NCI-H128 (cell line): ENCODE data around the gene EPB41L5.
"Not testable (repeated sequence)": the region's sequence is repeated elsewhere in the genome, so short reads cannot be mapped to it uniquely, and the experiment has no call there.

ENCODE experiments used
- DNase-seq: peaks from one replicate; lab custom pipeline; 2025; ENCODE audit not compliant: unreplicated experiment; lab: John Stamatoyannopoulos, UW

The EPB41L5 gene

GRCh38 chr2:120140866-120141265 is 128.0 kb downstream of the EPB41L5 start:
- DNase-seq, result no peak

GRCh38 chr2:120141300-120142069 is 128.6 kb downstream of the EPB41L5 start:
- no peak for DNase-seq

GRCh38 chr2:120142528-120143219 is 129.8 kb downstream of the EPB41L5 start:
- DNase-seq, result no peak

- no peak for DNase-seq
Observed at GRCh38 chr2:120148229-120148628, 135.4 kb downstream of the EPB41L5 start.

- no peak for DNase-seq
Observed at GRCh38 chr2:120148669-120149068, 135.8 kb downstream of the EPB41L5 start.

DNA sequence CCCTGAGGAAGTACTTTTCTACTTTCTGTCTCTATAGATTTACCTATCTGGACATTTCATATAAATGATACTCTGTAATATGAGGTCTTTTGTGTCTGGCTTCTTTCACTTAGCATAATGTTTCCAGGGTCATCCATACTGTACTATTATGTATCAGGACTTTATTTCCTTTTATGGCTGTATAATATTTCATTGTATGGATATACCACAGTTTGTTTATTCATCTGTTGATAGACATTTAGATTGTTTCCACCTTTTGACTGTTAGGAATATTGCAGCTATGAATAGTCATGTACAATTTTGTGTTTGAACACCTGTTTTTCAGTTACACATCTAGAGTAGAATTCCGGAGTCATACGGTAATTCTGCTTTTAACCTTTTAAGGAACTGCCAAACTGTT is 136.5 kb downstream of the EPB41L5 start:
- no peak for DNase-seq

DNA sequence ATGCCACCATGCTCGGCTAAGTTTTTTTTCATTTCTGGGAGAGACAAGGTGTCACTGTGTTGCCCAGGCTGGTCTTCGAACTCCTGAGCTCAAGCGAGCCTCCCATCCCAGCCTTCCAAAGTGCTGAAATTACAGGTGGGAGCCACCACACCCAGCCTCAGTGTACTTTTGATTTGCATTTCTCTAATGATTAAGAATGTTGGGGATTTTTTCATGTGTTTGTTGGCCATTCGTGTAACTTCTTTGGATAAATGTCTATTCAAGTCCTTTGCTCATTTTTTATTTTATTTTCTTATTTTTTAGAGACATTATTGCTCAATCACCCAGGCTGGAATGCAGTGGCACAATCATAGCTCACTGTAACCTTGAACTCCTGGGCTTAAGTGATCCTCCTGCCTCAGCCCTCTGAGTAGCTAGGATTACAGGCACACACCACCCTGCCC is 137.2 kb downstream of the EPB41L5 start:
- no peak for DNase-seq

DNA sequence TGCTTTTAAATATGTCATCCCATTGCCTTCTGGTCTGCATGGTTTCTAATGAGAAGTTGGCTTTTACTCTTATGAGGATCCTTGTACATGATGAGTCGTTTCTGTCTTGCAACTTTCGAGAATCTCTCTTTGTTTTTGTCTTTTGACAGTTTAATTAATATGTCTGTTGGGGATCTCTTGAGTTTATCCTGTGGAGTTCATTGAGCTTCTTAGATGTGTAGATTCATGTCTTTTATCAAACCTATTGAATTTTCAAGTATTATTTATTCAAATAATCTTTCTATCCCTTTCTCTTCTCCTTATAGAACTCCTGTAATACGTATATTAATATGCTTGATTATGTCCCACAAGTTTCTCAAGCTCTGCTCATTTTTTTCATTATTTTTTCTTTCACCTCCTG is 142.4 kb downstream of the EPB41L5 start:
- no peak for DNase-seq

DNA sequence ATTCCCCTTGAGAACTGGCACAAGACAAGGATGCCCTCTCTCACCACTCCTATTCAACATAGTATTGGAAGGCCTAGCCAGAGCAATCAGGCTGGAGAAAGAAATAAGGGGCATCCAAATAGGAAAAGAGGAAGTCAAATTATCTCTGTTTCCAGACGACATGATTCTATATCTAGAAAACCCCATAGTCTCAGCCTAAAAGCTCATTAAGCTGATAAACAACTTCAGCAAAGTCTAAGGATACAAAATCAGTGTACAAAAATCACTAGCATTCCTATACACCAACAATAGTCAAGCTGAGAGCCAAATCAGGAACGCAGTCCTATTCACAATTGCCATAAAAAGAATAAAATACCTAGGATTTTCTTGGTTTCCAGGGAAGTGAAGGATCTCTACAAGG is 145.8 kb downstream of the EPB41L5 start:
- DNase-seq, result not testable (repeated sequence)

DNA sequence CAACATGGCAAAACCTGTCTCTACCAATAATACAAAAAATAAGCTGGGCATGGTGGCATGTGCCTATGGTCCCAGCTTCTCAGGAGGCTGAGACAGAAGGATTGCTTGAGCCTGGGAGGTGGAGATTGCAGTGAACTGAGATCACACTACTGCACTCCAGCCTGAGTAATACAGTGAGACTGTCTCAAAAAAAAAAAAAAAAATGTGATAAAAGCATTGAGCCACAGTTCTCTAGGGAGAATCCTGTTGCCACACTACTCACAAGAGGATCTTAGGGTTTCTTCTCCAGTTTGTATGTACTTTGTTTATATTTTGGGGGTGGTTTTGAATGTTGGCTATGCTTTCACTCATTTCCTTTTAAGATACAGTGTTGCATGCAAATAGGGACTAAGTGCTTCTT is 148.3 kb downstream of the EPB41L5 start:
- no peak for DNase-seq

- DNase-seq, result no peak
Observed at GRCh38 chr2:120162716-120163115, 149.8 kb downstream of the EPB41L5 start.

GRCh38 chr2:120167272-120167671 is 154.4 kb downstream of the EPB41L5 start:
- DNase-seq, result no peak

- no peak for DNase-seq
Observed at GRCh38 chr2:120169020-120169419, 156.1 kb downstream of the EPB41L5 start.

- DNase-seq, result peak; percentile 11
Observed at GRCh38 chr2:120174963-120175581, 162.2 kb downstream of the EPB41L5 start.

DNA sequence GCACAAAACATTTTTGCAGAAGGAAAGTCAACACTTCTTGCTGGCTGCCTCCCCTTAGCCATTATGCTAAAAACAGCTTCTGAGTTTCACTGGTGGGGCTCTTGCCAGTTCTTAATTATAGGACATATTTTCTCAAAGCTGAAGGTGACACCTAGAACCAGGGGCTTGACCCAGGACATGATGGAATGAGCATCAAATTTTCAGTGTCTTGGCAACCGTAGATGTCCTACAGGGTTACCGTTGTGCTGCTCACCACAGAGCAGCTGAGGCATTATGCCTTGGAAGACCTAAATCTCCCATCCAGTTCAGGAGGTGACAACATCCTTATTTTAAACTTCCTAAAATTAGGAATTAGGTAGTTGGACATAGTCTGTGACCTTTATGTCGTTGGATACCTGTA is 163.6 kb downstream of the EPB41L5 start:
- no peak for DNase-seq

- DNase-seq, result no peak
Observed at GRCh38 chr2:120177001-120177621, 164.2 kb downstream of the EPB41L5 start.

- no peak for DNase-seq
Observed at GRCh38 chr2:120177973-120178372, 165.1 kb downstream of the EPB41L5 start.

- DNase-seq, result no peak
Observed at GRCh38 chr2:120179396-120179795, 166.5 kb downstream of the EPB41L5 start.

DNA sequence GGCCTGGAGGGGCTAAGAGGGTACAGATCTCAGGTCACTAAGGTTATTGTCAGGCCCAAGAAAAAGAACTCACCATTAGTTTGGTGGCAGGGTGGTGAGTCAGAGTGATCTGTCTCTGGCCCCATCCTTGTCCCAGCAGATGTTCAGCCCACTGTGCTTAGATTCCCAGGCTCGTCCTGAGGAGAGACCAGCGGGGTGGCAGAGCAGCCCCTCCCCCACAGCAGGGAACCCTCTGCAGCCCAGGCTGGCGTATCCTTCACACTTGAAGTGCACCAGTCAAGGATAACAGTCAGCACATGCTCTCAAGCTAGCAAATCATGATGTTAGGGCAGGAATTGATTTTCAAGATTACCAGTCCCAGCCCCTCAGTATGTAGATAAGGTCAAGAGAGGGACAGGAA is 167.2 kb downstream of the EPB41L5 start:
- DNase-seq, result no peak

- DNase-seq, result no peak
Observed at GRCh38 chr2:120182019-120182560, 169.2 kb downstream of the EPB41L5 start.

DNA sequence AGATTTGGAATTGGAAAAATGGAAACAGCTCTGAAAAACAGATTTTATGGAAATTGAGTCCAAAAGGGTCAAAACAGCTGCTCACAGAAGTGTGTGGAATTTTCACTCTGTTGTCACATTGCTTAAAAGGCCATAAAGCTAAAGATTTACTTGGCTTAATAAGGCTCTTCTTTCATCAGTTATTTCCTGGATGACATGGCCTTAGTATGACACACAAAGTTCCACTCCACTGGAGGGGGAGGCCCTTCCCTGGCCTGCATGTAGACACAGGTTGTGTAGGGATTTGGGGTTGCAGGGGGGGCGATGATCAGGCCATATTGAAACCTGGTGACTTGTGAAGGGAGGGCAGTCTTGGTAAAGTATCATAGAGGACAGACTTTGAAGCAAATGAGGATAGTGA is 176.3 kb downstream of the EPB41L5 start:
- no peak for DNase-seq
